ENCODE data around the gene GREB1L. TPM values are rescaled to one million over a fixed set of nuclear protein-coding genes. Genes with fewer than 3 reads are reported as not detected.

Gene GREB1L
- polyA plus RNA-seq, 1 donor (not counting 4 experiments of a cell fraction or from before 2014, with no cell fraction given) = 5.5 TPM

GRCh38 chr18:21479721-21480120 is 237.7 kb downstream of the GREB1L start:
- dilution Hi-C loops (cut with MboI; ENCODE audit: extremely low pct_ligation_motif_present, low sequenced_read_pairs) = no loop called here
- TF ChIP-seq EZH2 (IDR thresholded peaks at IDR 0.05; ENCODE audit: low read length) (no peak), CTCF (optimal IDR thresholded peaks at IDR 0.05 in 1 of 3, IDR thresholded peaks at IDR 0.05 in 1 of 3, conservative IDR thresholded peaks at IDR 0.05 in 1 of 3; ENCODE audit: extremely low read depth in 1 of 3, insufficient read depth in 2 of 3, low read length in 3 of 3) (no peak)
- Histone ChIP-seq H3K4me1 (ENCODE audit: control insufficient read depth, extremely low read depth, insufficient read depth, low read length) (no peaks in the 10 kb centered on the region), H3K27me3 (ENCODE audit: control insufficient read depth, extremely low read depth, insufficient read depth, low read length) (no peaks in the 10 kb centered on the region), H3K27ac (ENCODE audit: control insufficient read depth, insufficient read depth, low read length) (no peak overlapping the region), H2AFZ (ENCODE audit: control insufficient read depth, low read length) (no peak overlapping the region), H3K79me2 (ENCODE audit: control insufficient read depth, insufficient read depth, low read length) (no peaks in the 10 kb centered on the region), H3K4me3 (ENCODE audit: control insufficient read depth in 2 of 3, extremely low read depth in 1 of 3, insufficient read depth in 2 of 3, low read depth in 1 of 3, low read length in 3 of 3) (no peak overlapping the region), H4K20me1 (ENCODE audit: control insufficient read depth, extremely low read depth, insufficient read depth, low read length) (no peaks in the 10 kb centered on the region), H3K9ac (ENCODE audit: control insufficient read depth, extremely low read depth, insufficient read depth, low read length) (no peak overlapping the region), H3K36me3 (ENCODE audit: control insufficient read depth in 2 of 2, extremely low read depth in 1 of 2, insufficient read depth in 2 of 2, low read length in 2 of 2) (no peaks in the 10 kb centered on the region), H3K9me1 (ENCODE audit: control insufficient read depth, extremely low read depth, insufficient read depth, low read length) (no peaks in the 10 kb centered on the region), H3K9me3 (ENCODE audit: control insufficient read depth, low read depth, low read length) (no peaks in the 10 kb centered on the region), H3K4me2 (ENCODE audit: control insufficient read depth, extremely low read depth, insufficient read depth, low read depth, low read length) (no peak overlapping the region)
- no peak for FAIRE-seq
- DNase-seq (ENCODE audit: low read depth, low spot score) = no peak

- dilution Hi-C loops (cut with MboI; ENCODE audit: extremely low pct_ligation_motif_present, low sequenced_read_pairs) = no loop called here
- Histone ChIP-seq H3K27me3 (ENCODE audit: control insufficient read depth, extremely low read depth, insufficient read depth, low read length) (no peaks in the 10 kb centered on the region), H3K4me1 (ENCODE audit: control insufficient read depth, extremely low read depth, insufficient read depth, low read length) (no peaks in the 10 kb centered on the region), H3K36me3 (ENCODE audit: control insufficient read depth in 2 of 2, extremely low read depth in 1 of 2, insufficient read depth in 2 of 2, low read length in 2 of 2) (no peaks in the 10 kb centered on the region), H3K79me2 (ENCODE audit: control insufficient read depth, insufficient read depth, low read length) (no peaks in the 10 kb centered on the region), H3K27ac (ENCODE audit: control insufficient read depth, insufficient read depth, low read length) (no peak overlapping the region), H3K9ac (ENCODE audit: control insufficient read depth, extremely low read depth, insufficient read depth, low read length) (no peak overlapping the region), H3K4me2 (ENCODE audit: control insufficient read depth, extremely low read depth, insufficient read depth, low read depth, low read length) (no peak overlapping the region), H4K20me1 (ENCODE audit: control insufficient read depth, extremely low read depth, insufficient read depth, low read length) (no peaks in the 10 kb centered on the region), H3K9me3 (ENCODE audit: control insufficient read depth, low read depth, low read length) (no peaks in the 10 kb centered on the region), H2AFZ (ENCODE audit: control insufficient read depth, low read length) (no peak overlapping the region), H3K9me1 (ENCODE audit: control insufficient read depth, extremely low read depth, insufficient read depth, low read length) (no peaks in the 10 kb centered on the region), H3K4me3 (ENCODE audit: control insufficient read depth in 2 of 3, extremely low read depth in 1 of 3, insufficient read depth in 2 of 3, low read depth in 1 of 3, low read length in 3 of 3) (no peak overlapping the region)
- no peak for TF ChIP-seq EZH2 (IDR thresholded peaks at IDR 0.05; ENCODE audit: low read length)
- no peak for TF ChIP-seq CTCF (optimal IDR thresholded peaks at IDR 0.05 in 1 of 3, IDR thresholded peaks at IDR 0.05 in 1 of 3, conservative IDR thresholded peaks at IDR 0.05 in 1 of 3; ENCODE audit: extremely low read depth in 1 of 3, insufficient read depth in 2 of 3, low read length in 3 of 3)
- FAIRE-seq = no peak
- DNase-seq (ENCODE audit: low read depth, low spot score) = no peak
These were observed 239.7 kb downstream of the GREB1L start for GRCh38 chr18:21481739-21482138.

Data from keratinocyte (primary cell).